GM18867 (cell line): ENCODE results near the gene ERCC3.

ENCODE experiments used
- ATAC-seq: cut with Tn5 transposase; IDR thresholded peaks from one replicate; pipeline ENCODE4 v1.9.1; 2021; ENCODE audit warnings: mild to moderate bottlenecking, moderate library complexity; ENCODE audit not compliant: unreplicated experiment

ERCC3 gene

GRCh38 chr2:127293748-127294562 lies at the start of gene ERCC3:
ERCC3 (minus strand) TSS chr2:127294144; CDS start chr2:127294081, 63 bp downstream.
- ATAC-seq = peak; percentile 99

DNA sequence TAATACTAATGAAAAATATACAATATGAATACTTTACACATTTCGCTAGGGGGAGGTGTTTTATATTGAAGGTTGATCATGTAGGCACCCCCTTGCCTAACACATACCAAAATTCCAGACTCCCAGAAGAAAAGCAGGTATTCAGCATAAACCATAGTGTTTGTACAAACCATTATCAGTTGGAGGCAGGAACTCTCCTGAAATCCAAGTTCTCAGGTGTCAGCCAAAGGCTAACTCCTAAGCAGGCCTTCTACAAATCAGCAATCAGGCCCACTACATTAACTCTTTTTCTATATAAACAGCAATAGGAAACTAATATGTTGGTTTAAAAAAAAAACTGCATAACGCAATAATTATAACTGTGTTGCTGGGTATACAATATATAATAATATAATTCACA lies 49.3 kb upstream of the ERCC3 start:
- no peak for ATAC-seq

GRCh38 chr2:127342101-127342500 lies 48.2 kb upstream of the ERCC3 start:
- no peak for ATAC-seq

- ATAC-seq = no peak
Observed at GRCh38 chr2:127332335-127332734, 38.4 kb upstream of the ERCC3 start.

DNA sequence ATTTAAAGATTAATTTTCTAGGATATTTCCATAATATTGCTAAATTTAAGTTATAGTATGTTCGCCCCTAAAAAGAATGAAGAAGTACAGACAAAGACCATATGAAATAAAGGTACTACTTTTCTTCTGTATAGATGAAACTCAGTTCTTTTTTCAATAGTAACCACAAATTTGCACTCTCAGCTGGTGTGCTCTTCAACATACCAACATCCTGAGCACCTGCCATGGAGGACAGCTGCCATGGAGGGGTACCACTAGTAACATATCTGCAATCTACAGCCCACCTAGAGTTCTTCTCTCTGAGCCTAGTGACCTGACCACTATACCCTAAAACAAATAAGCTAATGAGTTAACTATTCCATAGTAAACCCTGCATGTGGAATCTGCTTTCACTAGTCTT lies 36.8 kb upstream of the ERCC3 start:
- ATAC-seq = peak; percentile 90

GRCh38 chr2:127326289-127326945 lies 32.5 kb upstream of the ERCC3 start:
- ATAC-seq = no peak

DNA sequence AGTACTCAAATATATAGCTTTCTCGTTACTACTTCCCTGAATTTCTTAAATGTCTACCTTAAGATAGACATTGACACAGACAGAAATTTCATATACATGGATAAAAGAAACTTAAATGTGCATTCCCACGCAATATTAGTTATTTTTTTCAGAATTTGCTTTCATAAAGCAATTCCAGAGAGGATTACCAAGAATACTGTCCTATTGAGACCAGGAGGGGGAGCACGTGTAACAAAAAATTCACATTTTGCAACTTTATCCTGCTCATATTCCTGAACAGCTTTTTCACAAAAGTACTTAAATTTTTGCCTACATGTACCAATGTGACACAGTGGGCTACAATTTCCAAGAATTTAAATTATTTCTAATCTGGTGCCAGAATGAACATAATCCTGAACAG lies 30.7 kb upstream of the ERCC3 start:
- no peak for ATAC-seq

GRCh38 chr2:127321303-127321702 lies 27.4 kb upstream of the ERCC3 start:
- no peak for ATAC-seq

GRCh38 chr2:127320586-127321275 lies 26.8 kb upstream of the ERCC3 start:
- no peak for ATAC-seq

DNA sequence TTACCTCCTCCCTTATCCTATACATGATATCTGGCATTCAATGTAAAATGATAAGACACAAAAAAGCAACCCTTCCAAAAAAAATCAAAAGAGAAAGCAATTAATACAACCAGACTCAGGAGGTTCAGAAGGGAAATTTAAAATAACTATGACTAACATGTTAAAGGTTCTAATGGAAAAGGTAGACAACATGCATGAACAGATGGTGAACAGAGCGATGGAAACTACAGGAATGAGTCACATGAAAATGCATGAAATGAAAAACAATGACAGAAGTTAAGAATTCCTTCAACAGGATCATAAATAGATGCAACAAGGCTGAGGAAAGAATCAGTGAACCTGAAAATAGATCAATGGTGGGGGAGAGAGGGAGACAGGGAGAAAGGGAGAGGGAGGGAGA lies 26.1 kb upstream of the ERCC3 start:
- ATAC-seq = no peak

DNA sequence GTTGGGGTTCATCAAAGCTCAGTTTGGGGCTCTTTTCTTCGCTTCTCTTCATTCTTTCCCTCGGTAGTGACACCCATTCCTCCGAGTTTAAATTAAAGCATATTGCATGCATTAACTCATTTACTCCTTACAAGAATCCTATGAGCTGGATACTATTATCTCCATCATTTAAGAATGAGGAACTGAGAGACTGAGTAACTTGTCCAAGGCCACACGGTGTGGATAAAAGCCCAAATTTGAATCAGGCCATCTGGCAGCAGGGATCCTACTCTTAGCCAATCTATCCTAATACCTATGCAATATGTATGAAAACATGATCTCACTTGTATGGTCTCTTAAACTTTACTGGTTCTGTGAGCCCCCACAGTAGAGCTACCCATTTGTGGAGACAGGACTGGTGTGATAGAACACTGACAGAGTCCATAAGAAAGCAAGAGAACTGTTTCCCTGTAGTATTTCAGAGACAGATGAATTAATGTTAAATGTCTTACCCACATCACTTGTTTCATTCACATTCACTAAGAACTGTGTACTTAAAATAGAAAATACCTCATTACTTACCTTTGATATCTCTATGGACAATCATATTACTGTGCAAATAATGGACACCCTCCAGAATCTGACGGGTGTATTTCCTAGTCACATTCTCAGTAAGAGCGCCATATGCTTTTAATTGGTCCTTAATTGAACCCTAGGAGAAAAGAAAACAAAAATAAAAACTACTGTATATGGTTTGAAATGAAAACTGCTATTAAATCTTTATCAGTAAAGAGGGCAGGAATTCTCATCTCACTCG lies 20.4 kb upstream of the ERCC3 start:
- ATAC-seq = no peak

- peak; percentile 96 for ATAC-seq
Observed at GRCh38 chr2:127313406-127313805, 19.5 kb upstream of the ERCC3 start.

- no peak for ATAC-seq
Observed at GRCh38 chr2:127310980-127311379, 17.0 kb upstream of the ERCC3 start.

- no peak for ATAC-seq
Observed at GRCh38 chr2:127309468-127309867, 15.5 kb upstream of the ERCC3 start.

GRCh38 chr2:127308586-127309138 lies 14.7 kb upstream of the ERCC3 start:
- no peak for ATAC-seq

GRCh38 chr2:127305990-127306585 lies 12.1 kb upstream of the ERCC3 start:
- peak; percentile 62 for ATAC-seq

- ATAC-seq = no peak
Observed at GRCh38 chr2:127302168-127302567, 8.2 kb upstream of the ERCC3 start.

DNA sequence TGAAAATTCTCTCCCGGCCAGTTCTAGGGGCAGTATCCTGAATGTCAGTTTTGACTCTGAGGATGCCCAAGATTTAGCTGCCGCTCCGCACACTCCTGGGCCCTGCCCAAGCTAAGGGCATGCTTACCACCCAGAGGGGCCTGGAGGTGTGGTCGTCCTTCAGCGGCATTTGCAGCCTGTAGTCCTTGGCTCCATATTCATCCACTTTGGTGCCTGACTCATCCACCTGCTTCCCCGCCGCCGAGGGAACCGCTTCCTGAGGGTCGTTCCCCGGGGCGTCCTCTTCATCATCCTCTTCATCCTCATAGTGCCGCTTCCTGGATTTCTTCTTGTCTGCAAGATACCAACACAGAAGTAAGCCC lies 577 bp downstream of the ERCC3 start:
- ATAC-seq = no peak

DNA sequence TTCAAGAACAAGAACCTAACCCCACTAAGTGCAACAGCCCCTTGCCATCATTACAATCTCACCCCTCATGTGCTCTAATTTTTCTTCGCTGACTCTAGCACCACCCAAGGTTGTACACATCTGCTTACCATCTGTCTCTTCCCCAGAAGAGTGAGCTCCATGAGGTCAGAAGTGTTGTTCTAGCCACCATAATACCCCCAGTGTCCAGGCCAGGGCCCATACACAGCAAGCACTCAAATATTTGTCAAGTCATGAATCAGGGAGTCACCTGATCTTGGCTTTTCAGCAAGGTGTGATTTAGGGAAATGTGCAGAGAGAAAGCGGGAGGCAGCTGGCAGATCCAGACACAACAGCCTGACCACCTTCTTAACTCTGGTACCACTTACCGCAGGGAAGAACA lies 5.7 kb downstream of the ERCC3 start:
- ATAC-seq = no peak

- ATAC-seq = no peak
Observed at GRCh38 chr2:127283275-127283674, 10.7 kb downstream of the ERCC3 start.
